CD4-positive, alpha-beta T cell treated with Interleukin-21 for 1 hour (primary cell): ENCODE data around the gene BAMBI.

Source experiments
- DNase-seq: peaks from one replicate; pipeline ENCODE4 v3.0.0-alpha.2; 2020

The BAMBI gene

GRCh38 chr10:28709001-28709710, 31.8 kb downstream of the BAMBI start:
- DNase-seq: no peak

- no peak for DNase-seq
These were observed 33.0 kb downstream of the BAMBI start for GRCh38 chr10:28710202-28710886.

- no peak for DNase-seq
These were observed 33.7 kb downstream of the BAMBI start for GRCh38 chr10:28711041-28711440.

- DNase-seq: no peak
These were observed 34.5 kb downstream of the BAMBI start for GRCh38 chr10:28711776-28712175.

GRCh38 chr10:28713626-28714352, 36.5 kb downstream of the BAMBI start:
- no peak for DNase-seq

- no peak for DNase-seq
These were observed 37.2 kb downstream of the BAMBI start for GRCh38 chr10:28714401-28715053.

GRCh38 chr10:28715246-28715645, 37.9 kb downstream of the BAMBI start:
- no peak for DNase-seq

GRCh38 chr10:28715757-28716156, 38.4 kb downstream of the BAMBI start:
- no peak for DNase-seq

GRCh38 chr10:28716748-28717147, 39.4 kb downstream of the BAMBI start:
- DNase-seq: no peak

- no peak for DNase-seq
These were observed 40.4 kb downstream of the BAMBI start for GRCh38 chr10:28717656-28718201.

GRCh38 chr10:28719789-28720436, 42.6 kb downstream of the BAMBI start:
- no peak for DNase-seq

GRCh38 chr10:28721318-28721951, 44.1 kb downstream of the BAMBI start:
- DNase-seq: no peak

GRCh38 chr10:28722065-28722803, 44.9 kb downstream of the BAMBI start:
- no peak for DNase-seq

GRCh38 chr10:28728366-28728765, 51.0 kb downstream of the BAMBI start:
- DNase-seq: no peak

- no peak for DNase-seq
These were observed 52.9 kb downstream of the BAMBI start for GRCh38 chr10:28730031-28730778.

GRCh38 chr10:28732091-28732490, 54.8 kb downstream of the BAMBI start:
- DNase-seq: no peak
